OCI-LY3 (cell line): ENCODE measurements around the gene STOML2.

Experiments used
- CTCF ChIP-seq: fragments of 200-600, 300-600 bp; sonication (generic); IDR thresholded peaks from 2 replicates; pipeline ENCODE4 v1.5.1; 2014; ENCODE audit warnings: antibody characterized with exemption, low read length, low read depth
- EZH2phosphoT487 ChIP-seq: fragments of 200-600 bp; shearing (Covaris generic); IDR thresholded peaks from 2 replicates; pipeline ENCODE4 v1.6.1; 2018; ENCODE audit warnings: antibody characterized with exemption, mixed run types, low read depth

- TF ChIP-seq CTCF: peak; percentile 57
- TF ChIP-seq EZH2phosphoT487: no peak
Measured at GRCh38 chr9:35096035-35096849, 6.7 kb downstream of the STOML2 start, which contains the start of gene PIGO.
